Bronchial epithelial cell (primary cell): ENCODE data around the gene SMAGP. TPM values are rescaled to one million over a fixed set of nuclear protein-coding genes. Genes with fewer than 3 reads are reported as not detected.
"Not testable (repeated sequence)": the region's sequence is repeated elsewhere in the genome, so short reads cannot be mapped to it uniquely, and the experiment has no call there.

Experiments
- DNase-seq: peaks from one replicate; pipeline ENCODE4 v3.0.0-alpha.2; 2010; ENCODE audit warnings: low read depth
- FAIRE-seq: peaks from 2 replicates; lab custom pipeline; 2011; peaks lifted over from hg19 to GRCh38; lab: Jason Lieb, UNC
- H3K27me3 ChIP-seq: 2 replicates; pipeline ENCODE4 v1.5.1; 2011; ENCODE audit warnings: low read length; ENCODE audit not compliant: control insufficient read depth, insufficient read depth
- H3K36me3 ChIP-seq: 2 replicates; pipeline ENCODE4 v1.5.1; 2011; ENCODE audit warnings: low read length; ENCODE audit not compliant: control insufficient read depth, insufficient read depth
- H3K4me3 ChIP-seq: 2 replicates; pipeline ENCODE4 v1.5.1; 2011; ENCODE audit warnings: mild to moderate bottlenecking, low read depth, low read length, control low read depth
- CTCF ChIP-seq: IDR thresholded peaks from 2 replicates; pipeline ENCODE4 v1.5.1; 2011; ENCODE audit warnings: mild to moderate bottlenecking, moderate library complexity, low read length, control low read depth, inconsistent platforms; ENCODE audit not compliant: insufficient read depth, severe bottlenecking
- total RNA-seq: library from RNA; depleted of rRNA; stranded (reverse); fragments of >200 nt; gene quantifications from 2 replicates; pipeline ENCODE4 v1.2.1, GENCODE V29; 2014

The SMAGP gene, protein sequence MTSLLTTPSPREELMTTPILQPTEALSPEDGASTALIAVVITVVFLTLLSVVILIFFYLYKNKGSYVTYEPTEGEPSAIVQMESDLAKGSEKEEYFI
- total RNA-seq = 7.4 and 23.8 TPM in 2 replicates

DNA sequence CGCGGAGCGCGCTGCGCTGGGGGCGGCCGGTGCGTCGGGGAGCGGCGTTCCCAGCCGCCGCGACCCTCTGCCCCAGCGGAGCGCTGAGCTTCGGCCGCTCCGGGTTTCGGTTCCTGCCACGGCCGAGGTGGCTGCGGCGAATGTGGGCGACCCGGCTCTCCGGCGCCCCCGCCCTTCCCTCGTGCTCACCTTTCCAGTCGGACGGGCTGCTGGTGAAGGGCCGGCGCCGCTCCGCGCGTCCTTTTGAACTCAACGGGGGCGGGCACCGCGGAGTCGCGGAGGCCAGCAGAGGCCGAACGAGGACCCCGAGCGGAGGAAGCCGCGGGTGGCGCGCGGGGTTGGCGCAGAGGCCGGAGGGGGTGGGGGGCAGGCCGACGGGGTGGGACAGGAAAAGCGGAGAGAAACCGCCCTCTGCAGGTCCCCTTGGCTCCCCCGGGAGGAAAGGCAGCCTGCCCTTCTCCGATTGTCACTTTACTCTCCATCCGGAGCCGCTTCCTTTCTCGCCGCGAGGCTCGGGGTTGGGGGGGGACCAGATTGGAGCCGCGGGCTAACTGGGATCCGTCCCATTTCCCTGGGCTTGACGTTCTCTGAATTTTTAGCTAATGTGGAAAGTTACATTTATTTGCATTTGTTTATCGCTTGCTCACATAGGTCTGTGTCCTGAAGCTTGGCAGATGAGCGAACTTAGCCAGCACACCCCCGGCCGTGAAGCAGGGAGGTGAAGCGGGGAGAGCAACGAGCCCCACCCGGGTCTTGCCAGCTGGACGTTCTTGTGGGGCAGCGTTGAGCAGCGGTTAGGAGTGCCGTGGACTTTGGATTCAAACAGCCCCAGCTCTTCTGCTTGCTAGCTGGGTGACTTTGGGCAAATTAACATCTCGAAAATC, at the start of gene SMAGP:
SMAGP (minus strand) TSS at position 349 of the 884 bp plus-strand sequence. CDS start 1,137 bp downstream, outside the sequence.
- Histone ChIP-seq H3K36me3 (no peaks in the 10 kb centered on the region), H3K27me3 (no peaks in the 10 kb centered on the region), H3K4me3 (peak within 1 kb of the TSS; percentile 72)
- peak; percentile 5 for TF ChIP-seq CTCF
- no peak for FAIRE-seq
- peak; percentile 31 for DNase-seq

DNA sequence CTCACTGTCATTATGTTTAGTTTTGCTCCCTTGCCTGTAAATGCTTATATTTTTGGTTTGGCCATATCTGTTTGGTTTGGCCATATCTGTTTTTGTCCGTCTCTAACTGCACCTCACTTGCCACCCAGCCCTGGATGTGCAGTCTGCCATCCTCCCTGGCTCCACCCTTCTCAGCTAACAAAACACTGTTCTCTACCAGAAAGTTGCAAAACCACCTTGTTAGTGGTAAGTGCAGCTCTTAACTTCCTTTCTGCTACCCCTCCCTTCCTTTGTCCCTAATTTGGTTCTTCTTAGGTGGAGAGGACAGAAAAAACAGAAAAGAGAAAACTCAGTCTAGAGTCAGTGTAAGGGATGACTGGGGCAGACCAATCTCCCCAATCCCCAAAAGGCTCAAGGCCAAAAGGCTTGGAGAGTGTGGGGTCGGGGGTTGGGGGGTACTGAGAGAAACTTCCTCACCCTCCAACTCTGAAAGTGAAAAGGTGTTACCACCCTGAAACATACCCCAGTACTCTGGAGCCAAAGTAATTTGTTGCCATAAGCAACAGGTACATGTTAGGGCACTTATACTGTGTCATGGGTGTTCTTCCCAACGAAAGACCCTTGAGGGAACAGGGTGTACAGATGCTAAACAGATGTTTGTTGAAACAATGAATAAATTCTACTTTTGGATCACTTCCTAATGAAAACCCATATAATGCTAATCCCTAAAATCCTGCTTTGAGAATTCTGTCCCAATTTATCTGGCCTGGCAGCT, 48.8 kb upstream of the SMAGP start:
- Histone ChIP-seq H3K36me3 (no peaks in the 10 kb centered on the region), H3K27me3 (no peaks in the 10 kb centered on the region), H3K4me3 (no peak overlapping the region)
- FAIRE-seq = no peak
- TF ChIP-seq CTCF = no peak
- no peak for DNase-seq

- not testable (repeated sequence) for DNase-seq, H3K36me3 ChIP-seq, FAIRE-seq, H3K4me3 ChIP-seq, H3K27me3 ChIP-seq
These were observed 48.0 kb upstream of the SMAGP start for GRCh38 chr12:51318057-51318806.

DNA sequence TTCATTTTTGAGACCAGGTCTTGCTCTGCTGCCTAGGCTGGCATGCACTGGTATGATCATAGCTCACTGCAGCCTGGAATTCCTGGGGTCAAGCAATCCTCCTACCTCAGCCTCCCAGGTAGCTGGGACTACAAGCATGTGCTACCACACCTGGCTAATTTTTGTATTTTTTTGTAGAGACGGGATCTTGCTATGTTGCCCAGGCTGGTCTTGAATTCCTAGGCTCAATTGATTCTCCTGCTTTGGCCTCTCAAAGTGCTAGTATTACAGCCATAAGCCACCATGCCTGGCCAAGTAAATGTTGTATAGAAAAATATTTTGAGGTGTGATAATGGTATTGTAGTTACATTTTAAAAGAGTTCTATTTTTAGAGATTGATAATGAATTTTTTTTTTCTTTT, 41.2 kb upstream of the SMAGP start:
- no peak for TF ChIP-seq CTCF
- no peak for DNase-seq
- H3K4me3 ChIP-seq = no peak overlapping the region
- no peaks in the 10 kb centered on the region for H3K27me3 ChIP-seq
- no peak for FAIRE-seq
- no peaks in the 10 kb centered on the region for H3K36me3 ChIP-seq

DNA sequence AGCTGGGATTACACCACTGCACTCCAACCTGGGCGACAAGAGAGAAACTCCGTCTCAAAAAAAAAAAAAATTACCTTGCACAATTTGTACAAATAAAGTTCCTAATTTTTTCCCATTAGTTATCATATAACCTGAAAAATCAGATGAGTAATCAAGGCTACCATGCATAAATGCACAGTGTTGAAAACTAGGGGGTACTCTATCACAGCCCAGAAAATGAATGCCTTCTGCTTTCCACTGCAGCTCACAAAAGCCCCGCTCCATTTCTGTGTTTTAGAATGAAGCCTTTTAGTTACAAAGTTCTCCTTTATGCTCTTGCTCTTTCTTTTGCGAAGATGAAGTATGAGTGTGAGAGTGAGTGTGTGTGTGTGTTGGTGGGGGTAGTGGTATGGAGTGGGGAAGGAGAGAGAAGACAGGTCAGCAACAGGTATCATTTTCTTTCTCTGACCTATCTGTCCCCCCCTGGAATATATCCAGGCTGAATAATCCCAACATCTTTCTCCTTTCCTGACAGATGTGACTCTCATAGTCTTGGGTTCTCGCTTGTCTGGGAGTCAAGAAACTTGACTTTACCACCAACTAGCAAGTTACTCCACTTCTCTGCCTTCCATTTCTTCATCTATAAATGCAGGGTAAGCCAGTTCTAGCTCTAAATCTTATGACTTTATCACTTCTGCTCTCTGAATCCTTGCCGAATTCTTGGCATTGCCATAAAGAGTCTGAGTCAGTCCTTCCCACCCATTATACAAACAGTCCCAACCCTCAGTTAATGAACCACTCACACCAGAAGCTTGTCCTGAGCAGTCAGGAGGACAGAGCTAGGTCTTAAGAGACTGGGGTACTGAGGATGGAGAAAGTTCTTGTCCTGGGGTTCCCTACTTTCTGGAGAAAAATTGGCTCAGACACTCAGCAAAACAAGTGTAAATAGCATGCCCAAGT, 37.7 kb upstream of the SMAGP start:
- H3K4me3 ChIP-seq = no peak overlapping the region
- TF ChIP-seq CTCF = no peak
- H3K27me3 ChIP-seq = no peaks in the 10 kb centered on the region
- H3K36me3 ChIP-seq = no peaks in the 10 kb centered on the region
- no peak for FAIRE-seq
- DNase-seq = peak; percentile 94
